CD4-positive, alpha-beta memory T cell (primary cell): ENCODE results near the gene HDDC2. TPM values are rescaled to one million over a fixed set of nuclear protein-coding genes. Genes with fewer than 3 reads are reported as not detected.

Source experiments
- CTCF ChIA-PET: fragments of 350-600 bp; sonication (Branson Sonifier 250); formaldehyde crosslinking; loops from one replicate; lab custom pipeline; 2021; ENCODE audit warnings: inconsistent platforms; ENCODE audit not compliant: partially characterized antibody; lab: Charles Lee
- POLR2A ChIA-PET: fragments of 350-600 bp; sonication (Branson Sonifier 250); formaldehyde crosslinking; loops from one replicate; lab custom pipeline; 2021; ENCODE audit not compliant: partially characterized antibody; lab: Charles Lee
- DNase-seq, 5 donors: peaks; one replicate each; pipeline versions ENCODE4 v3.0.0 to v3.0.0-alpha.2; 2020 to 2022; ENCODE audit warnings: mixed read lengths in 1 of 5
- H3K27ac ChIP-seq: one replicate; pipeline ENCODE4 v1.7.0; 2013; ENCODE audit warnings: low read depth, low read length
- H3K27me3 ChIP-seq: 2 replicates; pipeline ENCODE4 v1.7.0; 2013; ENCODE audit warnings: mild to moderate bottlenecking, low read length, moderate library complexity; ENCODE audit not compliant: insufficient read depth
- H3K36me3 ChIP-seq: 2 replicates; pipeline ENCODE4 v1.7.0; 2013; ENCODE audit warnings: mild to moderate bottlenecking, low read length, moderate library complexity; ENCODE audit not compliant: insufficient read depth
- H3K4me1 ChIP-seq: 2 replicates; pipeline ENCODE4 v1.7.0; 2013; ENCODE audit warnings: mild to moderate bottlenecking, low read length, moderate library complexity; ENCODE audit not compliant: insufficient read depth
- H3K4me3 ChIP-seq, 2 donors: one replicate each; pipeline ENCODE4 v1.7.0; 2013; ENCODE audit warnings: low read length in 2 of 2, mild to moderate bottlenecking in 1 of 2
- H3K9me3 ChIP-seq, 2 donors: one replicate each; pipeline ENCODE4 v1.7.0; 2013; ENCODE audit warnings: low read length in 2 of 2, control low read depth in 1 of 2; ENCODE audit not compliant: control insufficient read depth in 1 of 2
- H3K27ac Mint-ChIP-seq, 7 donors: one replicate each; pipeline ENCODE4 v1.8.0; 2020 to 2021; ENCODE audit warnings: mixed read lengths in 7 of 7, mild to moderate bottlenecking in 6 of 7, inconsistent platforms in 3 of 7, moderate library complexity in 3 of 7
- H3K27me3 Mint-ChIP-seq, 2 donors: one replicate each; pipeline ENCODE4 v1.8.0; 2020 to 2021; ENCODE audit warnings: mixed read lengths in 2 of 2
- H3K36me3 Mint-ChIP-seq, 2 donors: one replicate each; pipeline ENCODE4 v1.8.0; 2020 to 2021; ENCODE audit warnings: mixed read lengths in 2 of 2, inconsistent platforms in 1 of 2, mild to moderate bottlenecking in 1 of 2
- H3K4me1 Mint-ChIP-seq, 4 donors: one replicate each; pipeline ENCODE4 v1.8.0; 2020 to 2021; ENCODE audit warnings: mixed read lengths in 4 of 4, mild to moderate bottlenecking in 1 of 4
- H3K4me3 Mint-ChIP-seq, 8 donors: one replicate each; pipeline ENCODE4 v1.8.0; 2020 to 2021; ENCODE audit warnings: mixed read lengths in 8 of 8, mild to moderate bottlenecking in 7 of 8, moderate library complexity in 6 of 8, inconsistent platforms in 3 of 8
- H3K9me3 Mint-ChIP-seq, 8 donors: one replicate each; pipeline ENCODE4 v1.8.0; 2020 to 2021; ENCODE audit warnings: mixed read lengths in 8 of 8, mild to moderate bottlenecking in 5 of 8, inconsistent platforms in 3 of 8, moderate library complexity in 1 of 8
- intact Hi-C: fragments of 100-400 bp; cut with micrococcal nuclease; formaldehyde crosslinking; loops from one replicate; pipeline ENCODE4 v1.15.1; 2023
- polyA plus RNA-seq, 2 donors: library from polyadenylated mRNA; unstranded; fragments of 300-500 nt; fragmentation: Illumina TruSeq; gene quantifications; one replicate each; pipeline ENCODE4 v1.2.3, GENCODE V29; 2021
- total RNA-seq, 2 experiments: library from RNA; stranded (reverse); gene quantifications; one replicate each; pipeline ENCODE4 v1.2.3, GENCODE V29; 2021

The HDDC2 gene
- total and polyA plus RNA-seq, 4 experiments from 2014 or later = 49.5 to 128 (median 75.3) TPM

DNA sequence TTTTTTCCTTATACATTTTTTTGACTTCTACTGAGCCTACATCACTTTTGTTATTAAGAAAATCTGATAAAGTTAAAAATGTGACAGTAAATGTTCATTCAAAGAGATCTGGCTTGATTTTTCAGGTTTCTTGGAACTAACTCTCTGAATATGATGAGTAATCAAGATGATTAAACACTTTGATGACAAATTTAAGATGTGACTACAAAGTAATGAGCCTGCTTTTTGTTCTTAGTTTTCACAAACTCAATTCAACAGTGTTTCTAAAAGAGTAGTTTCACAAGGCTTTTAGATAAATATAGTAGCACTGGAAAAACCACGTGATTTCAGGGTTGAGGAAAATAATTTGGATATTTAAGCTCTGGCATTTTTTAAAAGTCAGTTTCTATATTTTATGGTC is 37.9 kb upstream of the HDDC2 start:
- H3K4me1 ChIP-seq = no peaks in the 10 kb centered on the region
- CTCF ChIA-PET = no interaction called here
- no peaks in the 10 kb centered on the region for H3K36me3 ChIP-seq
- Mint-ChIP-seq H3K4me3 (no peak overlapping the region), H3K4me1 (no peaks in the 10 kb centered on the region), H3K36me3 (no peaks in the 10 kb centered on the region), H3K27ac (no peak overlapping the region), H3K9me3 (peaks cover 0 to 2% (median 0%) of the 10 kb centered on the region in 8 donors), H3K27me3 (peaks cover 9 to 13% of the 10 kb centered on the region in 2 donors)
- no peaks in the 10 kb centered on the region for H3K9me3 ChIP-seq
- no peak overlapping the region for H3K4me3 ChIP-seq
- POLR2A ChIA-PET = no interaction called here
- no peak for DNase-seq
- H3K27ac ChIP-seq = no peak overlapping the region
- intact Hi-C loops = no loop called here
- peaks cover 4% of the 10 kb centered on the region for H3K27me3 ChIP-seq

DNA sequence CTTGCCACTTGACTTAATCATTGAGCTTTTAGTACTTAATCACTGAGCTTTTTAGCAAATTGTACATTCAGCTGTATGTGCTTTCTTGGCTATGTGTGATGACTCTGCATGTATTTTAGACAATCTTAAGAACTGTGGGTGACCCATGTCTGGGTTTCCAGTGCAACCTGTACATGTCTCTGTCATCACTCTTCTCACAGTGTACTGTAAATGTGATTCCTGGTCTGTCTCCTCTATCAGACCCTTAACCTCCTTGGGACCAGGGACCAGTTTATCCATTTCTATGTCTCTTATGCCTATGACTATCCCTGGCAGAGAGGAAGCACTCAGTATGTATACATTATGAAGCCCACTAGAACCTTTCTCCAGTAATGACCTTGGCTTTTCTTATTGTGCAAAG is 36.6 kb upstream of the HDDC2 start:
- POLR2A ChIA-PET = no interaction called here
- intact Hi-C loops = no loop called here
- Mint-ChIP-seq H3K27ac (no peak overlapping the region), H3K4me3 (no peak overlapping the region), H3K36me3 (no peaks in the 10 kb centered on the region), H3K9me3 (peaks cover 0 to 3% (median 0%) of the 10 kb centered on the region in 8 donors), H3K4me1 (no peaks in the 10 kb centered on the region), H3K27me3 (peaks cover 11 to 15% of the 10 kb centered on the region in 2 donors)
- Histone ChIP-seq H3K27ac (no peak overlapping the region), H3K27me3 (peaks cover 4% of the 10 kb centered on the region), H3K4me3 (no peak overlapping the region), H3K4me1 (no peaks in the 10 kb centered on the region), H3K36me3 (no peaks in the 10 kb centered on the region), H3K9me3 (no peaks in the 10 kb centered on the region)
- CTCF ChIA-PET = interaction anchor here (1.3 kb wide), 1 partner anchor 419 kb away, joined by 3 read pairs; no protein-coding TSS in a partner anchor
- no peak for DNase-seq

DNA sequence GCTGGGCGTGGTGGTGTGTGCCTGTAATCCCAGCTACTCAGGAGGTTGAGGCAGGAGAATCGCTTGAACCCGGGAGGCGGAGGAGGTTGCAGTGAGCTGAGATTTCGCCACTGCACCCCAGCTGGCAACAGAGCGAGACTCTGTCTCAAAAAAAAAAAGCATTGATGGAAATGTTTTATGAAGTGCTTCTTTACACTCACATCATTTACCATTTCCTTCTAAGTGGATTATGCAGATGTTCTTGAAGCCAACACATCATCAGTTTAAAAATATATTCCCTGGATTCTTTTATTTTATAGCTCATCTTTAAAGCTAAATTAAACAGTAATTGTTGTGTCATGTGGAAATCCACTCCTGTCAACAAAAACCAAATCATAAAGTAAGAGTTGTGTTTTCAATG is 35.9 kb upstream of the HDDC2 start:
- Histone ChIP-seq H3K27ac (no peak overlapping the region), H3K27me3 (peaks cover 4% of the 10 kb centered on the region), H3K4me3 (no peak overlapping the region), H3K4me1 (no peaks in the 10 kb centered on the region), H3K9me3 (no peaks in the 10 kb centered on the region), H3K36me3 (no peaks in the 10 kb centered on the region)
- intact Hi-C loops = no loop called here
- Mint-ChIP-seq H3K27me3 (peaks cover 11 to 19% of the 10 kb centered on the region in 2 donors), H3K9me3 (peaks cover 0 to 3% (median 0%) of the 10 kb centered on the region in 8 donors), H3K27ac (no peak overlapping the region), H3K4me1 (no peaks in the 10 kb centered on the region), H3K36me3 (no peaks in the 10 kb centered on the region), H3K4me3 (no peak overlapping the region)
- ChIA-PET CTCF (interaction anchor here (1.3 kb wide), 1 partner anchor 420 kb away, joined by 3 read pairs; no protein-coding TSS in a partner anchor), POLR2A (no interaction called here)
- no peak for DNase-seq

DNA sequence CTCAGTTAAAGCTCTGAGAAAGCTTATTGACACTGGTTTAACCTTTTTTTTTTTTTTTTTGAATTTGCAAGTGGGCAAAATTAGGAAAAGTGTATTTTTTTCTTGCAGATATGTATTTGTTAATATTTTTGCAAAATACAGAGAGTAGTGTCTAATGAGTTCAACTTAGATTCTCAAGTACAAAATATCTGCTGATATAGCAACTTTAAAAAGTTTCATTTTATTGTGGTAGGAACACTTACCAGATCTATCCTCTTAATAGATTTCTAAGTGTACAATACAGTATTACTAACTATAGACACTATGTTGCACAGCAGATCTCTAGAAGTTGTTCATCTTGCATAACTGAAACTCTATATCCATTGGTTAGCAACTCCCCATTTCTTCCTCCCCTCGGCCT is 30.9 kb upstream of the HDDC2 start:
- no peak overlapping the region for H3K27ac Mint-ChIP-seq
- intact Hi-C loops = no loop called here
- H3K9me3 ChIP-seq = no peaks in the 10 kb centered on the region
- H3K27ac ChIP-seq = no peak overlapping the region
- DNase-seq = no peak
- H3K4me3 Mint-ChIP-seq = no peak overlapping the region
- H3K36me3 Mint-ChIP-seq = no peaks in the 10 kb centered on the region
- H3K36me3 ChIP-seq = no peaks in the 10 kb centered on the region
- peaks cover 12 to 19% of the 10 kb centered on the region in 2 donors for H3K27me3 Mint-ChIP-seq
- no peaks in the 10 kb centered on the region for H3K4me1 Mint-ChIP-seq
- H3K4me3 ChIP-seq = no peak overlapping the region
- peaks cover 4% of the 10 kb centered on the region for H3K27me3 ChIP-seq
- POLR2A ChIA-PET = no interaction called here
- H3K4me1 ChIP-seq = no peaks in the 10 kb centered on the region
- H3K9me3 Mint-ChIP-seq = peaks cover 0 to 3% (median 0%) of the 10 kb centered on the region in 8 donors
- CTCF ChIA-PET = no interaction called here

DNA sequence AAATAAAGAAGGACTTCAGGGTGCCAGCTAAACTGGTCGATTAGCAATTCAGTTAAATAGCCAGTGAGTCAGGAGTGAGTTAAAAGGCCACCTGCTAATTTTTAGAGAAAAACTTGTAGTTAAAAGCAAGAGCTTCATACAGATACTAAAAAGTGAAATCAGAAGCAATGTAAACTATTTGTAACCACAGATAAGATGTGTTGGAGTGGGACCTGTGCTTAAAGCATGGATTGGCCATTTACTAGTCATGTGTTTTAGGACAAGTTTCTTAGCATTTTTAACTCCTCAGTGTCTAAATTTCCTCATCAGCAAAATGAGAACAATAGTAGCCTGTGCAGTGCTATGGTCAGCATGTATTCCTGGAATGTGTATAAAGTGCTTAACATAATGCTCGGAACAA is 23.8 kb upstream of the HDDC2 start:
- POLR2A ChIA-PET = no interaction called here
- Histone ChIP-seq H3K4me1 (no peaks in the 10 kb centered on the region), H3K9me3 (no peaks in the 10 kb centered on the region), H3K27me3 (peaks cover 4% of the 10 kb centered on the region), H3K27ac (no peak overlapping the region), H3K4me3 (no peak overlapping the region), H3K36me3 (no peaks in the 10 kb centered on the region)
- CTCF ChIA-PET = interaction anchor here (1.6 kb wide), 2 partner anchors 10 to 12 kb away, joined by 3 to 4 read pairs; no protein-coding TSS in a partner anchor
- peaks cover 5 to 6% of the 10 kb centered on the region in 2 donors for H3K27me3 Mint-ChIP-seq
- no peak for DNase-seq
- H3K4me3 Mint-ChIP-seq = no peak overlapping the region
- no peaks in the 10 kb centered on the region for H3K9me3 Mint-ChIP-seq
- no peak overlapping the region for H3K27ac Mint-ChIP-seq
- intact Hi-C loops = no loop called here
- H3K4me1 Mint-ChIP-seq = no peaks in the 10 kb centered on the region
- no peaks in the 10 kb centered on the region for H3K36me3 Mint-ChIP-seq

DNA sequence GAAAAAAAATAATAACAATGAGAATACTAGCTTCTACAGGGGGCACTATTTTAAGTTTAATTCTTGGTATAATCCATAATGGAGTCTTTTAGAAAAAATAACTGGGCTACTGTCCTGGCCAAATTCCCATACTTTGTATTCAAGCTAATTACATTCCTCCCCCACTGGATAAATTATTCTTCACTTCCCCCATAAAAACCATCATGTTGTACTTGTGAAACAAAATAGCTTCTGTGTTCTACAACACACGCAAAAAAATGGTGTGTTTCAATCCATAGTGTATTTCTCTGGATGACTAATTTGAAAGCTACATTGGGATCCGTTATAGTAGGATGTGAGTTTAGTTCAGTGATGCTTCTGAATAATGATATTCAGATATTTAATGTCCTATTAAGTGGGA is 21.6 kb upstream of the HDDC2 start:
- no peaks in the 10 kb centered on the region for H3K4me1 ChIP-seq
- no peak overlapping the region for H3K27ac ChIP-seq
- peaks cover 4% of the 10 kb centered on the region for H3K27me3 ChIP-seq
- Mint-ChIP-seq H3K27me3 (peaks cover 3 to 5% of the 10 kb centered on the region in 2 donors), H3K36me3 (no peaks in the 10 kb centered on the region), H3K27ac (no peak overlapping the region), H3K4me1 (no peaks in the 10 kb centered on the region), H3K4me3 (no peak overlapping the region), H3K9me3 (no peaks in the 10 kb centered on the region)
- CTCF ChIA-PET = interaction anchor here (0.9 to 1.6 kb wide), 3 partner anchors 10 to 447 kb away, joined by 3 to 8 read pairs (median 4); no protein-coding TSS in a partner anchor
- H3K4me3 ChIP-seq = no peak overlapping the region
- POLR2A ChIA-PET = interaction anchor here (1.5 kb wide), 1 partner anchor 22 kb away, joined by 4 read pairs; no protein-coding TSS in a partner anchor
- H3K36me3 ChIP-seq = no peaks in the 10 kb centered on the region
- intact Hi-C loops = no loop called here
- H3K9me3 ChIP-seq = no peaks in the 10 kb centered on the region
- no peak for DNase-seq

DNA sequence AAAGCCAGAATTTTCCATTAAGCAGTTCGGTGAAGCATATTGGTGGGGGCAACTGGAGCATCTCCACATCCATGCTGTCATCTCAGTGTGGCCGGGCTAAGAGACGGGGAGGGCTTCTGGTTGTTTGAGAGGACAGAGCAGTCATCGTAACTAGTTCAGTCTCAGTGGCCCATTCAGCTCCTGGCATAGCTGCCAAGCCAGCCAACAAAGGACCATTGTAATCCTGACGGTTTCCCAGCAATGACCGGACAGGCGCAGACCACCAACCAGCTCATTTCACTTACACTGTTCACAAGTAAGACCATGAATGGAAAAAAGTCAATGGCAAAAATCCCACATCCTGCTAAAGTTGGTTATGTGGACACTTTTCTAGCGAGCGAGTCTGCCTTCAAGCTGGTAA is 14.9 kb upstream of the HDDC2 start:
- no peaks in the 10 kb centered on the region for H3K36me3 Mint-ChIP-seq
- Histone ChIP-seq H3K27me3 (peaks cover 7% of the 10 kb centered on the region), H3K27ac (no peak overlapping the region), H3K4me1 (no peaks in the 10 kb centered on the region), H3K9me3 (no peaks in the 10 kb centered on the region), H3K36me3 (no peaks in the 10 kb centered on the region), H3K4me3 (no peak overlapping the region)
- H3K27me3 Mint-ChIP-seq = peaks cover 3 to 13% of the 10 kb centered on the region in 2 donors
- H3K4me3 Mint-ChIP-seq = no peak overlapping the region
- intact Hi-C loops = no loop called here
- no peaks in the 10 kb centered on the region for H3K9me3 Mint-ChIP-seq
- CTCF ChIA-PET = interaction anchor here (0.7 to 11.5 kb wide), 4 partner anchors 161 to 657 kb away, joined by 3 to 258 read pairs (median 4); no protein-coding TSS in a partner anchor
- DNase-seq = no peak
- H3K4me1 Mint-ChIP-seq = no peaks in the 10 kb centered on the region
- H3K27ac Mint-ChIP-seq = no peak overlapping the region
- POLR2A ChIA-PET = no interaction called here
